ENCODE results near the gene FAM3D.

FAM3D gene

GRCh38 chr3:58591517-58592510 is 74.8 kb downstream of the FAM3D start:
- Histone ChIP-seq H3K27ac (no peak overlapping the region), H3K9me3 (ENCODE audit: low read depth, low read length) (no peaks in the 10 kb centered on the region), H3K9ac (ENCODE audit: insufficient read length) (no peak overlapping the region), H3K4me3 (no peak overlapping the region), H3K36me3 (ENCODE audit: insufficient read depth, low read length) (no peaks in the 10 kb centered on the region)
- TF ChIP-seq POLR2AphosphoS5 (IDR thresholded peaks at IDR 0.05; ENCODE audit: borderline replicate concordance, low read depth, low read length), result no peak
- no peak for TF ChIP-seq FOXP2 (optimal IDR thresholded peaks at IDR 0.05; ENCODE audit: control extremely low read depth, extremely low read length, insufficient read depth)
- TF ChIP-seq EZH2 (IDR thresholded peaks at IDR 0.05), result no peak
- no peak for DNase-seq (ENCODE audit: low read depth, low spot score)

DNA sequence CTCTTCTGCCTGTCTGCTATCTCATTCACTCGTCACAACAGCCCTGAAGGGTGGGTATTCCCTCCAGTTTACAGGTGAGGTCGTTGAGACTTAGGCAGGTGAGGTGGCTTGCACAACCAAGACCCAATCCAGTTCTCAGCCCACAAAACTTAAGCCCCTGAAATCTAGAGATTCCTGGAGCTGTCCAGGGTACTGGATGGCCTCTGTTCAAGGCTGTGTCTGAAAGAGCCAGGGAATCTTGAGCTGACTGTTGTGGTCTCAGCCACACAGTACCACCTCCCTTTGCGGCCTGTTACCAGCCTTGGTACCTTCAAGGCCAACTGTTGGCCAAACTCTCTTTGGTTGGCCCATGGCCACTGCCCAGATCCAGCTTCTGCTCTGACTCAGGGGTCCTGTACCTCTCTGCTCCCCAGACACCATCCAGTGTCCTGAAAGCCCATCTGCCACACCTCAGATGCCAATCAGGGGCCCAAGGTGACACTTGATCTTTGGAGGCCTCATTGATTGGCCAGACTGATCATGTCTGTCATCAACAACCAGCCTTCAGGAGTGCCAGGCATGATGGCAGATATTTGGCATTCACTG is 78.5 kb downstream of the FAM3D start:
- no peak for TF ChIP-seq FOXP2 (optimal IDR thresholded peaks at IDR 0.05; ENCODE audit: control extremely low read depth, extremely low read length, insufficient read depth)
- TF ChIP-seq POLR2AphosphoS5 (IDR thresholded peaks at IDR 0.05; ENCODE audit: borderline replicate concordance, low read depth, low read length), result no peak
- no peak for TF ChIP-seq EZH2 (IDR thresholded peaks at IDR 0.05)
- H3K9ac ChIP-seq (ENCODE audit: insufficient read length), result no peak overlapping the region
- no peaks in the 10 kb centered on the region for H3K9me3 ChIP-seq (ENCODE audit: low read depth, low read length)
- no peak overlapping the region for H3K4me3 ChIP-seq
- H3K36me3 ChIP-seq (ENCODE audit: insufficient read depth, low read length), result no peaks in the 10 kb centered on the region
- no peak for DNase-seq (ENCODE audit: low read depth, low spot score)
- H3K27ac ChIP-seq, result no peak overlapping the region

DNA sequence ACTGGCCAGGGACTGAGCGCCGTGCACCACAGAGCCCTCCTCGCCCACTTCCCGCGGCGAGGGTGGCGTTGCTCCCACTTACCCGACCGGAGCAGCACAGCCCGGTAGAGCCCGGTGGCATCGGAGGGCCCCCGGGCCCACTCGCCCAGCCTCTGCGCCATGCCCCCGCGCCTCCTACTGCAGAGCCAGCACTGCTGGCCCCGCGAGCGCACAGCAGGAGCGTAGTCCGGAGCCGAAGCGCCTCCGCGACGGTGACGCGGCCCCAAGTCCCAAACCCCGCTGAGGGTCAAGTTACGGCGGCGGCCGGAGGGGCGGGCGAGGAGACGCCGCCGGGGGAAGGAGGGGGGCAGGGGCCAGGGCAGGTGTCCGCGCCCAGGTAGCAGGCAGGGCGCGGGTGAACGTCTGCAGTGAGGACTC is 79.8 kb downstream of the FAM3D start:
- TF ChIP-seq POLR2AphosphoS5 (IDR thresholded peaks at IDR 0.05; ENCODE audit: borderline replicate concordance, low read depth, low read length) (no peak), EZH2 (IDR thresholded peaks at IDR 0.05) (no peak), FOXP2 (optimal IDR thresholded peaks at IDR 0.05; ENCODE audit: control extremely low read depth, extremely low read length, insufficient read depth) (no peak)
- no peak overlapping the region for H3K27ac ChIP-seq
- no peaks in the 10 kb centered on the region for H3K9me3 ChIP-seq (ENCODE audit: low read depth, low read length)
- H3K36me3 ChIP-seq (ENCODE audit: insufficient read depth, low read length), result no peaks in the 10 kb centered on the region
- no peak for DNase-seq (ENCODE audit: low read depth, low spot score)
- no peak overlapping the region for H3K9ac ChIP-seq (ENCODE audit: insufficient read length)
- H3K4me3 ChIP-seq, result no peak overlapping the region

GRCh38 chr3:58585994-58586393 is 80.6 kb downstream of the FAM3D start:
- no peak for DNase-seq (ENCODE audit: low read depth, low spot score)
- Histone ChIP-seq H3K27ac (no peak overlapping the region), H3K9me3 (ENCODE audit: low read depth, low read length) (no peaks in the 10 kb centered on the region), H3K9ac (ENCODE audit: insufficient read length) (no peak overlapping the region), H3K4me3 (no peak overlapping the region), H3K36me3 (ENCODE audit: insufficient read depth, low read length) (no peaks in the 10 kb centered on the region)
- TF ChIP-seq FOXP2 (optimal IDR thresholded peaks at IDR 0.05; ENCODE audit: control extremely low read depth, extremely low read length, insufficient read depth) (no peak), POLR2AphosphoS5 (IDR thresholded peaks at IDR 0.05; ENCODE audit: borderline replicate concordance, low read depth, low read length) (no peak), EZH2 (IDR thresholded peaks at IDR 0.05) (no peak)

GRCh38 chr3:58585005-58585786 is 81.4 kb downstream of the FAM3D start:
- Histone ChIP-seq H3K9ac (ENCODE audit: insufficient read length) (no peak overlapping the region), H3K9me3 (ENCODE audit: low read depth, low read length) (no peaks in the 10 kb centered on the region), H3K36me3 (ENCODE audit: insufficient read depth, low read length) (no peaks in the 10 kb centered on the region), H3K27ac (no peak overlapping the region), H3K4me3 (peak overlapping the region; percentile 68)
- DNase-seq (ENCODE audit: low read depth, low spot score), result no peak
- no peak for TF ChIP-seq POLR2AphosphoS5 (IDR thresholded peaks at IDR 0.05; ENCODE audit: borderline replicate concordance, low read depth, low read length)
- no peak for TF ChIP-seq EZH2 (IDR thresholded peaks at IDR 0.05)
- TF ChIP-seq FOXP2 (optimal IDR thresholded peaks at IDR 0.05; ENCODE audit: control extremely low read depth, extremely low read length, insufficient read depth), result no peak

GRCh38 chr3:58584690-58585004 is 81.9 kb downstream of the FAM3D start:
- peak overlapping the region; percentile 68 for H3K4me3 ChIP-seq
- H3K27ac ChIP-seq, result no peak overlapping the region
- no peak overlapping the region for H3K9ac ChIP-seq (ENCODE audit: insufficient read length)
- no peak for TF ChIP-seq FOXP2 (optimal IDR thresholded peaks at IDR 0.05; ENCODE audit: control extremely low read depth, extremely low read length, insufficient read depth)
- TF ChIP-seq POLR2AphosphoS5 (IDR thresholded peaks at IDR 0.05; ENCODE audit: borderline replicate concordance, low read depth, low read length), result no peak
- TF ChIP-seq EZH2 (IDR thresholded peaks at IDR 0.05), result no peak
- no peaks in the 10 kb centered on the region for H3K36me3 ChIP-seq (ENCODE audit: insufficient read depth, low read length)
- DNase-seq (ENCODE audit: low read depth, low spot score), result no peak
- no peaks in the 10 kb centered on the region for H3K9me3 ChIP-seq (ENCODE audit: low read depth, low read length)

Data from SK-N-MC (cell line).